GM23248 (cell line): ENCODE results near the gene RFX3. TPM values are rescaled to one million over a fixed set of nuclear protein-coding genes. Genes with fewer than 3 reads are reported as not detected.

ENCODE experiments used
- DNase-seq: peaks from one replicate; pipeline ENCODE4 v3.0.0-alpha.2; 2015
- H2AFZ ChIP-seq: fragments of 200-600 bp; sonication (generic); 2 replicates; pipeline ENCODE4 v1.6.1; 2016; ENCODE audit warnings: antibody characterized with exemption
- H3F3A ChIP-seq: fragments of 200-600 bp; sonication (generic); 2 replicates; pipeline ENCODE4 v1.6.1; 2016; ENCODE audit warnings: mild to moderate bottlenecking, antibody characterized with exemption, mixed run types; ENCODE audit not compliant: insufficient read depth
- H3K27ac ChIP-seq: fragments of 200-600 bp; sonication (generic); 2 replicates; pipeline ENCODE4 v1.5.1; 2016; ENCODE audit warnings: mild to moderate bottlenecking
- H3K27me3 ChIP-seq: fragments of 200-600 bp; sonication (generic); replicated peaks from 2 replicates; pipeline ENCODE4 v1.6.1; 2016; ENCODE audit warnings: mild to moderate bottlenecking; ENCODE audit not compliant: insufficient read depth
- H3K36me3 ChIP-seq: fragments of 200-600 bp; sonication (generic); 2 replicates; pipeline ENCODE4 v1.6.1; 2016; ENCODE audit warnings: low read depth, mild to moderate bottlenecking
- H3K4me1 ChIP-seq: fragments of 200-600 bp; sonication (generic); 2 replicates; pipeline ENCODE4 v1.6.1; 2016; ENCODE audit warnings: mild to moderate bottlenecking; ENCODE audit not compliant: insufficient read depth
- H3K4me2 ChIP-seq: fragments of 200-600 bp; sonication (generic); one replicate; pipeline ENCODE4 v1.6.1; 2016; ENCODE audit warnings: mild to moderate bottlenecking; ENCODE audit not compliant: unreplicated experiment
- H3K4me3 ChIP-seq: fragments of 200-600 bp; sonication (generic); 2 replicates; pipeline ENCODE4 v1.5.1; 2016; ENCODE audit warnings: mild to moderate bottlenecking
- H3K79me2 ChIP-seq: fragments of 200-600 bp; sonication (generic); 2 replicates; pipeline ENCODE4 v1.6.1; 2016; ENCODE audit warnings: mild to moderate bottlenecking; ENCODE audit not compliant: insufficient read depth
- H3K9ac ChIP-seq: fragments of 200-600 bp; sonication (generic); 2 replicates; pipeline ENCODE4 v1.6.1; 2016; ENCODE audit warnings: mild to moderate bottlenecking
- H3K9me2 ChIP-seq: fragments of 200-600 bp; sonication (generic); 2 replicates; pipeline ENCODE4 v1.6.1; 2016; ENCODE audit warnings: mixed run types, mild to moderate bottlenecking, moderate library complexity; ENCODE audit not compliant: insufficient read depth
- H3K9me3 ChIP-seq: fragments of 200-600 bp; sonication (generic); one replicate; pipeline ENCODE4 v1.6.1; 2017; ENCODE audit warnings: low read depth
- H4K20me1 ChIP-seq: fragments of 200-600 bp; sonication (generic); 2 replicates; pipeline ENCODE4 v1.6.0; 2016; ENCODE audit not compliant: insufficient read depth
- EZH2 ChIP-seq: fragments of 200-600 bp; sonication (generic); IDR thresholded peaks from 2 replicates; pipeline ENCODE4 v1.6.1; 2018; ENCODE audit warnings: antibody characterized with exemption, mild to moderate bottlenecking; ENCODE audit not compliant: insufficient read depth, poor library complexity, severe bottlenecking
- EZH2phosphoT487 ChIP-seq: fragments of 200-600 bp; sonication (generic); IDR thresholded peaks from 2 replicates; pipeline ENCODE4 v1.6.1; 2018; ENCODE audit warnings: antibody characterized with exemption, moderate library complexity, mild to moderate bottlenecking, low read depth; ENCODE audit not compliant: insufficient read depth
- WGBS, 2 experiments: methylation state at CpG; one replicate each; pipeline ENCODE4 v1.1.6; 2015 to 2017; ENCODE audit warnings: low lambda C conversion rate in 2 of 2, low coverage in 1 of 2; ENCODE audit errors: missing lambda C conversion rate in 2 of 2; 5-methylcytosine and 5-hydroxymethylcytosine counted together
- in situ Hi-C: fragments of 300-500 bp; cut with MboI; formaldehyde crosslinking; loops from 2 replicates; pipeline ENCODE4 v1.15.0; 2020
- polyA plus RNA-seq: library from polyadenylated mRNA; unstranded; fragments of >200 nt; fragmentation: Nextera tagmentation; extraction: Ambion mirVana; gene quantifications from 2 replicates; pipeline ENCODE4 v1.2.1, GENCODE V29; 2016
- total RNA-seq: library from RNA; depleted of rRNA; stranded (reverse); fragments of >200 nt; shearing (Covaris generic); gene quantifications from 2 replicates; pipeline ENCODE4 v1.2.3, GENCODE V29; 2014

RFX3 gene
- total and polyA plus RNA-seq, 2 experiments from 2014 or later, result 0.80 to 1.9 TPM

- Histone ChIP-seq H3K9me2 (no peaks in the 10 kb centered on the region), H3K4me3 (no peak overlapping the region), H2AFZ (no peak overlapping the region), H3K79me2 (no peaks in the 10 kb centered on the region), H3K27me3 (no peaks in the 10 kb centered on the region), H3K9ac (no peak overlapping the region), H3K4me1 (no peaks in the 10 kb centered on the region), H3K9me3 (no peaks in the 10 kb centered on the region), H3K36me3 (no peaks in the 10 kb centered on the region), H3K4me2 (no peak overlapping the region), H3K27ac (no peak overlapping the region), H4K20me1 (no peaks in the 10 kb centered on the region), H3F3A (no peaks in the 10 kb centered on the region)
- TF ChIP-seq EZH2phosphoT487, result no peak
- no peak for TF ChIP-seq EZH2
- no peak for DNase-seq
- 85 to 94% methylated on average over 1 of the region's 1 CpG for WGBS, 2 experiments
- in situ Hi-C loops, result no loop called here
Measured at GRCh38 chr9:3386753-3387152, 139.0 kb downstream of the RFX3 start.

- Histone ChIP-seq H3K4me3 (no peak overlapping the region), H3K9me3 (no peaks in the 10 kb centered on the region), H3K9me2 (no peaks in the 10 kb centered on the region), H3K79me2 (no peaks in the 10 kb centered on the region), H3K27ac (no peak overlapping the region), H3K36me3 (no peaks in the 10 kb centered on the region), H2AFZ (no peak overlapping the region), H3K9ac (no peak overlapping the region), H3K4me2 (no peak overlapping the region), H3K4me1 (no peaks in the 10 kb centered on the region), H4K20me1 (no peaks in the 10 kb centered on the region), H3K27me3 (no peaks in the 10 kb centered on the region), H3F3A (no peaks in the 10 kb centered on the region)
- no peak for TF ChIP-seq EZH2
- no peak for TF ChIP-seq EZH2phosphoT487
- WGBS, 2 experiments, result 87 to 95% methylated on average over 1 of the region's 1 CpG
- in situ Hi-C loops, result no loop called here
- no peak for DNase-seq
Measured at GRCh38 chr9:3385871-3386270, 139.9 kb downstream of the RFX3 start.

DNA sequence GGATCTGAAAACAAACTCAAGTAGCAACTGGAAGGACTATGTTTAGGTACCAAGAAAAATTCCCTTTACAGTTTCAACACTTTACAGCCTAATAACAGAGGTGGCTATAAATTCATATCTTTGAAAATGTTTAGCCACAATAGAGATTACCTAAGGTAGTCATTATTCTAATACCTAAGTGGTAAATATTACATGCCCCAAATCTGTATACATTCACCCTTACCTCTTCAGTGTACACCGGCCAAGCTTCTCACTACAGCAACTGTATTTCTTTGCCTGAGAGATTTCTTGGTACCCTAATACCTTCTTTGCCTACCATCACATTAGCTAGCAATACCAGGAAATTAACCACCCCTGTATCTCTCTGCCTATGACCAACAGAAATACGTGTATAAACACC lies 154.0 kb downstream of the RFX3 start:
- Histone ChIP-seq H3K9me3 (no peaks in the 10 kb centered on the region), H3K4me3 (no peak overlapping the region), H3K9me2 (no peaks in the 10 kb centered on the region), H3F3A (no peaks in the 10 kb centered on the region), H3K79me2 (no peaks in the 10 kb centered on the region), H3K27ac (no peak overlapping the region), H4K20me1 (no peaks in the 10 kb centered on the region), H3K9ac (no peak overlapping the region), H3K4me1 (no peaks in the 10 kb centered on the region), H3K36me3 (no peaks in the 10 kb centered on the region), H3K27me3 (no peaks in the 10 kb centered on the region), H2AFZ (no peak overlapping the region), H3K4me2 (no peak overlapping the region)
- TF ChIP-seq EZH2phosphoT487, result no peak
- 91 to 94% methylated on average over 2 of the region's 2 CpGs for WGBS, 2 experiments
- in situ Hi-C loops, result no loop called here
- no peak for DNase-seq

DNA sequence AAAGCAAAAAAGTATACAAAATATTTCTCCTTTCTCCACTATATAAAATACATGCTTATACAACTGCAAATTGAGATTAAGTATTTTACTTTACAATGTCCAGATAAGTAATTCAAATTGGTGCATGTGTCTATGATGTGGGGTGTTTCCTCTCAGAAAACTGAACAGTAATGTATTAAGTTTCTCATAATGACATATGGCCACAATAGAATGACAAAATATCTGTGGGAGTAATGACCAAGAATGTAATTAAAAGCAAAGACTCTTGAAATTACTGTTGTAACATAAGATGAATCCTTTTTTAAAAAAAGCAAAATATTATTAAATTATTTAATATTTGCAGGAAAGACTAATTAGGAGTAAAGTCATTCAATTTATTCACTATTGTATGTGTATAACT lies 155.1 kb downstream of the RFX3 start:
- Histone ChIP-seq H3K9me3 (no peaks in the 10 kb centered on the region), H3K27ac (no peak overlapping the region), H3K9me2 (no peaks in the 10 kb centered on the region), H3K4me3 (no peak overlapping the region), H2AFZ (no peak overlapping the region), H3K9ac (no peak overlapping the region), H3K79me2 (no peaks in the 10 kb centered on the region), H4K20me1 (no peaks in the 10 kb centered on the region), H3K4me2 (no peak overlapping the region), H3K4me1 (no peaks in the 10 kb centered on the region), H3F3A (no peaks in the 10 kb centered on the region), H3K36me3 (no peaks in the 10 kb centered on the region), H3K27me3 (no peaks in the 10 kb centered on the region)
- in situ Hi-C loops, result no loop called here
- no peak for DNase-seq
- TF ChIP-seq EZH2 (no peak), EZH2phosphoT487 (no peak)

DNA sequence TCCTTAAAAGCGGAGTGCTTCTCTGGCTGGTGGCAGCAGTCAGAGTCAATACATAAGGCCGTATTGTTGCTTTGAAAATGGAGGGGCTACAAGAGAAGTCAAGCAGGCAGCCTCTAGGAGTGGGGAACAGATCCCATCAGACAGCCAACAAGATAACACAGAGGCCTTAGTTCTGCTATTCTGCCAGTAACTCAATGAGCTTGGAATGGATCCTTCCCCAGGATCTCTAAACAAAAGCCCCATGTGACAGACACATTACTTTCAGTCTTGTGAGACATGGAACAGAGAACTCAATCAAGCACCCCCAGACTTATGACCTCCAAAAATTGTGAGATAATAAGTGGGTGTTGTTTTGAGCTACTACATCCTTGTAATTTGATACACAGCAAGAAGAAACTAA lies 158.6 kb downstream of the RFX3 start:
- TF ChIP-seq EZH2 (no peak), EZH2phosphoT487 (no peak)
- DNase-seq, result no peak
- Histone ChIP-seq H3K9ac (no peak overlapping the region), H3K4me3 (no peak overlapping the region), H3K27me3 (no peaks in the 10 kb centered on the region), H3K4me2 (no peak overlapping the region), H4K20me1 (no peaks in the 10 kb centered on the region), H3K4me1 (no peaks in the 10 kb centered on the region), H3K79me2 (no peaks in the 10 kb centered on the region), H3K9me3 (no peaks in the 10 kb centered on the region), H3K27ac (no peak overlapping the region), H3K9me2 (no peaks in the 10 kb centered on the region), H2AFZ (no peak overlapping the region), H3F3A (no peaks in the 10 kb centered on the region), H3K36me3 (no peaks in the 10 kb centered on the region)
- in situ Hi-C loops, result no loop called here
- WGBS, 2 experiments, result 82 to 88% methylated on average over 2 of the region's 2 CpGs
